CD8-positive, alpha-beta memory T cell (primary cell): ENCODE results near the gene C14orf119. TPM values are rescaled to one million over a fixed set of nuclear protein-coding genes. Genes with fewer than 3 reads are reported as not detected.
A peak's percentile ranks its signal among the peaks of the same experiment; 100 is the strongest.

ENCODE experiments used
- CTCF ChIA-PET: fragments of 350-600 bp; sonication (Branson Sonifier 250); formaldehyde crosslinking; loops from one replicate; lab custom pipeline; 2021; ENCODE audit warnings: antibody characterized with exemption; lab: Charles Lee
- POLR2A ChIA-PET: fragments of 350-600 bp; sonication (Branson Sonifier 250); formaldehyde crosslinking; loops from one replicate; lab custom pipeline; 2021; ENCODE audit warnings: antibody characterized with exemption; lab: Charles Lee
- DNase-seq, 5 donors: peaks; one replicate each; pipeline versions ENCODE4 v3.0.0 to v3.0.0-alpha.2; 2020 to 2022; ENCODE audit warnings: mixed read lengths in 1 of 5
- H3K27ac ChIP-seq: one replicate; pipeline ENCODE4 v1.7.0; 2013; ENCODE audit warnings: low read depth, mild to moderate bottlenecking, low read length, moderate library complexity
- H3K27me3 ChIP-seq: 2 replicates; pipeline ENCODE4 v1.7.0; 2013; ENCODE audit warnings: low read length, mild to moderate bottlenecking; ENCODE audit not compliant: insufficient read depth, poor library complexity, severe bottlenecking
- H3K36me3 ChIP-seq: 2 replicates; pipeline ENCODE4 v1.7.0; 2013; ENCODE audit warnings: mild to moderate bottlenecking, low read length, moderate library complexity; ENCODE audit not compliant: insufficient read depth
- H3K4me1 ChIP-seq: 2 replicates; pipeline ENCODE4 v1.7.0; 2013; ENCODE audit warnings: mild to moderate bottlenecking, low read length, moderate library complexity; ENCODE audit not compliant: insufficient read depth
- H3K4me3 ChIP-seq: 2 replicates; pipeline ENCODE4 v1.7.0; 2013; ENCODE audit warnings: mild to moderate bottlenecking, low read length
- H3K9me3 ChIP-seq: 2 replicates; pipeline ENCODE4 v1.7.0; 2013; ENCODE audit warnings: mild to moderate bottlenecking, low read length
- H3K27ac Mint-ChIP-seq, 8 donors: one replicate each; pipeline ENCODE4 v1.8.0; 2020 to 2021; ENCODE audit warnings: mixed read lengths in 8 of 8, mild to moderate bottlenecking in 6 of 8, inconsistent platforms in 3 of 8, moderate library complexity in 3 of 8
- H3K27me3 Mint-ChIP-seq, 2 donors: one replicate each; pipeline ENCODE4 v1.8.0; 2020 to 2021; ENCODE audit warnings: mixed read lengths in 2 of 2, mild to moderate bottlenecking in 1 of 2, moderate library complexity in 1 of 2
- H3K36me3 Mint-ChIP-seq, 3 donors: one replicate each; pipeline ENCODE4 v1.8.0; 2020 to 2021; ENCODE audit warnings: mixed read lengths in 3 of 3, inconsistent platforms in 1 of 3, mild to moderate bottlenecking in 1 of 3
- H3K4me1 Mint-ChIP-seq, 3 donors: one replicate each; pipeline ENCODE4 v1.8.0; 2020 to 2021; ENCODE audit warnings: mixed read lengths in 3 of 3, inconsistent platforms in 1 of 3, mild to moderate bottlenecking in 1 of 3
- H3K4me3 Mint-ChIP-seq, 7 donors: one replicate each; pipeline ENCODE4 v1.8.0; 2020 to 2021; ENCODE audit warnings: mixed read lengths in 7 of 7, mild to moderate bottlenecking in 6 of 7, moderate library complexity in 4 of 7, inconsistent platforms in 2 of 7
- H3K9me3 Mint-ChIP-seq, 5 donors: one replicate each; pipeline ENCODE4 v1.8.0; 2020 to 2022; ENCODE audit warnings: mixed read lengths in 5 of 5, mild to moderate bottlenecking in 3 of 5, moderate library complexity in 2 of 5, inconsistent platforms in 1 of 5
- polyA plus RNA-seq: library from polyadenylated mRNA; unstranded; fragments of 300-500 nt; fragmentation: Illumina TruSeq; gene quantifications from one replicate; pipeline ENCODE4 v1.2.3, GENCODE V29; 2021
- total RNA-seq, 2 experiments: library from RNA; stranded (reverse); gene quantifications; one replicate each; pipeline ENCODE4 v1.2.3, GENCODE V29; 2021

Gene C14orf119
- total and polyA plus RNA-seq, 3 experiments from 2014 or later = 52.5 to 112 (median 55.6) TPM

DNA sequence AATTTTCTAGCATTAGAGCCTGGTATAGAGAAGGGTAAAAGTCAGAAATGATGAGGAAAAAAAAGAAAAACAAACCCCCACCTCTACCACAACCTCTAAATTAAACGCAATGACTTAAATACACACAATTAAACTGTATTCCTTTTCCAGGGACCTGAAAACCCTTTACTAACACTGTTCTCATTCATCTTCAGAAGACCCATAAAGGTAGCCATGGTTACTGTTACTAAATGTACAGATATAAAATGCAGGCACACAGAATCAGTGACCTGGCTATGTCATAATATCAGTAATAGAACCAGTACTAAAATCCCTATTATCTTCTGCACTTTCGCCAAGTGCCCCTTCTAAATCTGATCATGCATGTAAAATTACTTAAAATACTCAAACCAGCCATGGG, 1.8 kb upstream of the C14orf119 start:
- Histone ChIP-seq H3K27me3 (no peaks in the 10 kb centered on the region), H3K36me3 (peaks cover 41% of the 10 kb centered on the region), H3K27ac (peak overlapping the region; percentile 97), H3K9me3 (no peaks in the 10 kb centered on the region), H3K4me1 (peaks cover 38% of the 10 kb centered on the region), H3K4me3 (peak overlapping the region; percentile 79)
- no peaks in the 10 kb centered on the region for H3K9me3 Mint-ChIP-seq
- CTCF ChIA-PET = interaction anchor here (1.3 to 5.1 kb wide), 4 partner anchors 8 to 31 kb away, joined by 4 to 35 read pairs (median 18); no protein-coding TSS in a partner anchor
- peaks cover 11 to 44% (median 38%) of the 10 kb centered on the region in 3 donors for H3K4me1 Mint-ChIP-seq
- peaks cover 11 to 53% (median 13%) of the 10 kb centered on the region in 3 donors for H3K36me3 Mint-ChIP-seq
- H3K27ac Mint-ChIP-seq = peak overlapping the region in 3 of 8 donors; percentile 1 to 37 (median 19)
- DNase-seq = no peak
- no peak overlapping the region for H3K4me3 Mint-ChIP-seq
- POLR2A ChIA-PET = interaction anchor here (2.8 kb wide), 1 partner anchor 27 kb away, joined by 32 read pairs; no protein-coding TSS in a partner anchor
- H3K27me3 Mint-ChIP-seq = no peaks in the 10 kb centered on the region

GRCh38 chr14:23093991-23094665, 1.2 kb upstream of the C14orf119 start:
- DNase-seq = no peak

GRCh38 chr14:23094666-23095195, 574 bp upstream of the C14orf119 start, which contains the start of gene ACIN1:
TSS of gene ACIN1 (minus strand) at chr14:23095136. CDS start at chr14:23095112, 24 bp downstream.
- no peaks in the 10 kb centered on the region for H3K9me3 ChIP-seq
- Mint-ChIP-seq H3K27me3 (no peaks in the 10 kb centered on the region), H3K4me1 (peaks cover 19 to 42% (median 40%) of the 10 kb centered on the region in 3 donors), H3K9me3 (no peaks in the 10 kb centered on the region), H3K4me3 (no peak within 1 kb of the TSS), H3K27ac (no peak within 1 kb of the TSS), H3K36me3 (peaks cover 8 to 56% (median 9%) of the 10 kb centered on the region in 3 donors)
- peak within 1 kb of the TSS; percentile 97 for H3K4me3 ChIP-seq
- peak within 1 kb of the TSS; percentile 97 for H3K27ac ChIP-seq
- CTCF ChIA-PET = interaction anchor here (0.7 to 5.1 kb wide), 17 partner anchors 9 to 227 kb away, joined by 3 to 35 read pairs (median 6); partner anchors contain the start of genes AJUBA, CEBPE, LRP10 and PABPN1
- peaks cover 42% of the 10 kb centered on the region for H3K36me3 ChIP-seq
- H3K27me3 ChIP-seq = no peaks in the 10 kb centered on the region
- peak in 2 of 5 donors; percentile 62 to 84 for DNase-seq
- POLR2A ChIA-PET = interaction anchor here (0.6 to 2.8 kb wide), 15 partner anchors 17 to 1868 kb away, joined by 3 to 32 read pairs (median 9); partner anchors contain the start of genes OXA1L, PABPN1, PPP1R3E and PRMT5
- H3K4me1 ChIP-seq = peaks cover 38% of the 10 kb centered on the region

More at GRCh38 chr14:23093991-23094665, 1.2 kb upstream of the C14orf119 start:
- Histone ChIP-seq H3K4me3 (peak overlapping the region; percentile 79), H3K9me3 (no peaks in the 10 kb centered on the region), H3K4me1 (peaks cover 38% of the 10 kb centered on the region), H3K27me3 (no peaks in the 10 kb centered on the region), H3K27ac (peak overlapping the region; percentile 97), H3K36me3 (peaks cover 46% of the 10 kb centered on the region)
- ChIA-PET POLR2A (interaction anchor here (0.6 to 2.8 kb wide), 12 partner anchors 16 to 1349 kb away, joined by 3 to 32 read pairs (median 8); partner anchors contain the start of genes OXA1L, PPP1R3E, PRMT5 and RBM23), CTCF (interaction anchor here (1.0 to 5.1 kb wide), 13 partner anchors 8 to 227 kb away, joined by 3 to 35 read pairs (median 6); partner anchors contain the start of genes AJUBA, CEBPE, PABPN1 and PPP1R3E)
- H3K27ac Mint-ChIP-seq = no peak overlapping the region
- peaks cover 11 to 56% (median 14%) of the 10 kb centered on the region in 3 donors for H3K36me3 Mint-ChIP-seq
- H3K27me3 Mint-ChIP-seq = no peaks in the 10 kb centered on the region
- H3K4me3 Mint-ChIP-seq = no peak overlapping the region
- peaks cover 17 to 44% (median 44%) of the 10 kb centered on the region in 3 donors for H3K4me1 Mint-ChIP-seq
- H3K9me3 Mint-ChIP-seq = no peaks in the 10 kb centered on the region

- CTCF ChIA-PET = interaction anchor here (0.8 to 5.1 kb wide), 4 partner anchors 23 to 111 kb away, joined by 3 to 31 read pairs (median 6); no protein-coding TSS in a partner anchor
- Mint-ChIP-seq H3K4me3 (peak overlapping the region in 1 of 7 donors; percentile 8), H3K36me3 (peaks cover 1 to 35% (median 3%) of the 10 kb centered on the region in 3 donors), H3K27me3 (no peaks in the 10 kb centered on the region), H3K4me1 (peaks cover 10 to 36% (median 32%) of the 10 kb centered on the region in 3 donors), H3K27ac (peak overlapping the region in 6 of 8 donors; percentile 7 to 66 (median 50)), H3K9me3 (no peaks in the 10 kb centered on the region)
- POLR2A ChIA-PET = no interaction called here
- no peak for DNase-seq
- H3K27ac ChIP-seq = no peak overlapping the region
- H3K4me1 ChIP-seq = peaks cover 32% of the 10 kb centered on the region
- peaks cover 24% of the 10 kb centered on the region for H3K36me3 ChIP-seq
- no peaks in the 10 kb centered on the region for H3K9me3 ChIP-seq
- no peak overlapping the region for H3K4me3 ChIP-seq
- H3K27me3 ChIP-seq = no peaks in the 10 kb centered on the region
Measured at GRCh38 chr14:23097786-23098185, 2.5 kb downstream of the C14orf119 start.

GRCh38 chr14:23099212-23099861, 4.0 kb downstream of the C14orf119 start:
- peaks cover 18% of the 10 kb centered on the region for H3K4me1 ChIP-seq
- ChIA-PET POLR2A (no interaction called here), CTCF (interaction anchor here (0.8 to 0.9 kb wide), 2 partner anchors 22 to 39 kb away, joined by 3 read pairs; no protein-coding TSS in a partner anchor)
- Mint-ChIP-seq H3K27ac (peak overlapping the region in 2 of 8 donors; percentile 10 to 21), H3K27me3 (no peaks in the 10 kb centered on the region), H3K9me3 (no peaks in the 10 kb centered on the region), H3K4me1 (peaks cover 10 to 36% (median 23%) of the 10 kb centered on the region in 3 donors), H3K4me3 (no peak overlapping the region), H3K36me3 (peaks cover 1 to 28% (median 3%) of the 10 kb centered on the region in 3 donors)
- no peaks in the 10 kb centered on the region for H3K27me3 ChIP-seq
- H3K27ac ChIP-seq = no peak overlapping the region
- H3K36me3 ChIP-seq = peaks cover 19% of the 10 kb centered on the region
- H3K4me3 ChIP-seq = no peak overlapping the region
- no peaks in the 10 kb centered on the region for H3K9me3 ChIP-seq
- DNase-seq = no peak

GRCh38 chr14:23101213-23101970, 6.1 kb downstream of the C14orf119 start:
- ChIA-PET CTCF (interaction anchor here (1.2 to 1.7 kb wide), 3 partner anchors 19 to 199 kb away, joined by 3 to 4 read pairs (median 3); no protein-coding TSS in a partner anchor), POLR2A (no interaction called here)
- H3K4me1 ChIP-seq = peaks cover 18% of the 10 kb centered on the region
- H3K27me3 ChIP-seq = no peaks in the 10 kb centered on the region
- peaks cover 10 to 35% (median 17%) of the 10 kb centered on the region in 3 donors for H3K4me1 Mint-ChIP-seq
- peaks cover 2 to 28% (median 3%) of the 10 kb centered on the region in 3 donors for H3K36me3 Mint-ChIP-seq
- H3K27ac Mint-ChIP-seq = peak overlapping the region in 1 of 8 donors; percentile 85
- no peaks in the 10 kb centered on the region for H3K9me3 Mint-ChIP-seq
- DNase-seq = no peak
- H3K9me3 ChIP-seq = no peaks in the 10 kb centered on the region
- peaks cover 19% of the 10 kb centered on the region for H3K36me3 ChIP-seq
- no peak overlapping the region for H3K27ac ChIP-seq
- no peak overlapping the region for H3K4me3 ChIP-seq
- H3K27me3 Mint-ChIP-seq = no peaks in the 10 kb centered on the region
- peak overlapping the region in 1 of 7 donors; percentile 15 for H3K4me3 Mint-ChIP-seq
